Ishikawa (cell line): ENCODE data around the gene FCN1.

Source experiments
- CEBPB ChIP-seq: IDR thresholded peaks from 2 replicates; pipeline ENCODE4 v1.6.1; 2012
- CREB1 ChIP-seq: IDR thresholded peaks from 2 replicates; pipeline ENCODE4 v1.6.1; 2012; ENCODE audit warnings: low read depth
- EGR1 ChIP-seq: IDR thresholded peaks from 2 replicates; pipeline ENCODE4 v1.6.1; 2012
- EP300 ChIP-seq: IDR thresholded peaks from 2 replicates; pipeline ENCODE4 v1.6.1; 2012; ENCODE audit warnings: borderline replicate concordance
- FOXM1 ChIP-seq: IDR thresholded peaks from 2 replicates; pipeline ENCODE4 v1.6.1; 2012; ENCODE audit warnings: low read depth, borderline replicate concordance
- NFIC ChIP-seq: IDR thresholded peaks from 2 replicates; pipeline ENCODE4 v1.6.1; 2012
- RAD21 ChIP-seq: IDR thresholded peaks from 2 replicates; pipeline ENCODE4 v1.6.1; 2012; ENCODE audit warnings: low read depth
- REST ChIP-seq: IDR thresholded peaks from 2 replicates; pipeline ENCODE4 v1.6.1; 2012; ENCODE audit warnings: low read depth, mild to moderate bottlenecking
- TAF1 ChIP-seq: IDR thresholded peaks from 2 replicates; pipeline ENCODE4 v1.6.1; 2012; ENCODE audit warnings: low read depth, mild to moderate bottlenecking
- TCF12 ChIP-seq: IDR thresholded peaks from 2 replicates; pipeline ENCODE4 v1.6.1; 2012; ENCODE audit warnings: low read depth
- TEAD4 ChIP-seq: IDR thresholded peaks from 2 replicates; pipeline ENCODE4 v1.6.1; 2012
- USF1 ChIP-seq: IDR thresholded peaks from 2 replicates; pipeline ENCODE4 v1.6.1; 2012
- YY1 ChIP-seq: IDR thresholded peaks from 2 replicates; pipeline ENCODE4 v1.6.1; 2012; ENCODE audit warnings: low read depth
- ZBTB7A ChIP-seq: IDR thresholded peaks from 2 replicates; pipeline ENCODE4 v1.6.1; 2012; ENCODE audit warnings: low read depth
- TF ChIP-seq, protein P1 (sequence below): IDR thresholded peaks from 2 replicates; pipeline ENCODE4 v1.6.1; 2012

The FCN1 gene

GRCh38 chr9:134860510-134860909 is 57.2 kb downstream of the FCN1 start:
- no peak for TF ChIP-seq TEAD4
- TF ChIP-seq NFIC, result no peak
- TF ChIP-seq RAD21, result no peak
- no peak for TF ChIP-seq EGR1
- no peak for TF ChIP-seq EP300
- TF ChIP-seq USF1, result no peak
- no peak for TF ChIP-seq TAF1
- no peak for TF ChIP-seq CEBPB
- no peak for TF ChIP-seq ZBTB7A
- TF ChIP-seq FOXM1, result no peak
- no peak for TF ChIP-seq YY1
- TF ChIP-seq REST, result no peak
- TF ChIP-seq, protein P1, sequence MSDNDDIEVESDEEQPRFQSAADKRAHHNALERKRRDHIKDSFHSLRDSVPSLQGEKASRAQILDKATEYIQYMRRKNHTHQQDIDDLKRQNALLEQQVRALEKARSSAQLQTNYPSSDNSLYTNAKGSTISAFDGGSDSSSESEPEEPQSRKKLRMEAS, result no peak
- no peak for TF ChIP-seq CREB1
- TF ChIP-seq TCF12, result no peak

DNA sequence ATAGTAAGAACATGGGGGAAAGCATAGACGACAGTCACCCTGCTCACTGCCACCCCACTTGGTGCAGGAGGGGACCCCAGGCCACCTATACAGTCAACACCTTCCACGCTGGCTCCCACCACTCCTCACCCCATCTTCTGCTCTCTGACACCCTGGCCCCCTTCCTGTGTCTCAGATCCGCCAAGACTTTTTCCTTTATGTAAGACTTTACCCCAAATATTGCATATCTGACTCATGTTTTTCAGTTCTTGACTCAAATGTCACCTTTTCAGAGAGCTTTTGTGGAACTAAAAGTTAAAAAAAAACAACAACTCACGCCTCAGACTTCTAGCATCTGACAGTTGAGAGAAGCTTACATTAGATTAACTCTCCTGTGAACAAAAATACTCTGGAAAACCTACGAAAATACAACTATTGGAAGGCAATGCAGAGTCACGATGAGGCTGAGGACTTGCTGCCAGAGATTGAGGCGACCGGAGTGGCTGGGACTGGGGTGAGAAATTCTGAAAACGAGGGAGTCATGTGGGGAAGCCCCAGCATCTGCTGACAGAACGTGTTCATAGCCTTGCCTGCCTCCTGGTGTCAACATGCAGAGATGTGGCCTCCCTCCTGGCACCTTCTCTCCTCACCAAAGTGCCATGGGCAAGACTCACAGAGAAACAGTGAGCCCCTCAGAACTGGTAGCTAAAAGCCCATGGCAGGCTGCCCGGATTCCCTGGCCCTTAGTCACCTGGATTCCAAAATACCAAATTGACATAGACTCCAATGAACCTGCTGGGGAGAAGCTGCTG is 59.5 kb downstream of the FCN1 start:
- no peak for TF ChIP-seq NFIC
- TF ChIP-seq FOXM1, result no peak
- TF ChIP-seq TEAD4, result no peak
- TF ChIP-seq RAD21, result no peak
- TF ChIP-seq CREB1, result no peak
- TF ChIP-seq TCF12, result no peak
- TF ChIP-seq REST, result no peak
- no peak for TF ChIP-seq USF1
- no peak for TF ChIP-seq TAF1
- no peak for TF ChIP-seq EP300

DNA sequence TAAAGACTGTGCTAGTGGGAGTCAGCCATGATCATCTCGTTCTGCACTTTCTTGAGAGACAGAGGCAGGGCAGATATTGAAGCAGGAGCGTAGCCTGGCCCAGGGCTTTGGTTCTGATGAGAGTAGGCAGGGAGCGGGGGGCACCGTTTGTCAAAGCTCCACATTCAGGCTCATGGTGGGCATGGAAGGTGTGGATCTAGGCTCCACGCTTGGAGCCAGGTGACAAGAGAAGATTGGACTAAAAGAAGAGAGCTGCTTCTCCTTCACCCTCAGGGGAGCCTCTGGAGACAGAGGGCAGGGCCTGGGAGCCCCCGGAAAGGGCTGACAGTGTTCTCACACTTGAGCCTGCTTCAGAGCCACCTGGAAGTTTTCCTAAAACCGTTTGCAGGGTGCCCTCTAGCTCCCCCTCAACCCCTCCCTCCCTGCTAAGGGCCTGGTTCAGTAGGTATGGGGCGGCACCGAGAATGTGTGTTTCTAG is 61.8 kb downstream of the FCN1 start:
- TF ChIP-seq USF1 (no peak), CREB1 (no peak), REST (no peak), EGR1 (no peak), NFIC (no peak), FOXM1 (no peak), TAF1 (no peak), CEBPB (no peak), TEAD4 (no peak), ZBTB7A (no peak), EP300 (no peak), TCF12 (no peak)
- TF ChIP-seq, protein P1, result no peak
